ENCODE data around the gene CILP2.

Gene CILP2

GRCh38 chr19:19540715-19541515 lies 2.9 kb downstream of the CILP2 start:
- peak; percentile 76 for DNase-seq (ENCODE audit: insufficient read length)
- no peak for TF ChIP-seq TAF1 (IDR thresholded peaks at IDR 0.05; ENCODE audit: borderline replicate concordance, low read depth, low read length)
- no peak for TF ChIP-seq POLR2AphosphoS5 (IDR thresholded peaks at IDR 0.05; ENCODE audit: low read depth, low read length)
- TF ChIP-seq POLR2A (IDR thresholded peaks at IDR 0.05; ENCODE audit: low read depth, low read length) = no peak
- FAIRE-seq = peak; percentile 78

GRCh38 chr19:19541616-19542015 lies 3.6 kb downstream of the CILP2 start:
- no peak for FAIRE-seq
- DNase-seq (ENCODE audit: insufficient read length) = no peak
- TF ChIP-seq POLR2A (IDR thresholded peaks at IDR 0.05; ENCODE audit: low read depth, low read length) (no peak), POLR2AphosphoS5 (IDR thresholded peaks at IDR 0.05; ENCODE audit: low read depth, low read length) (no peak)

- no peak for DNase-seq (ENCODE audit: insufficient read length)
- TF ChIP-seq POLR2AphosphoS5 (IDR thresholded peaks at IDR 0.05; ENCODE audit: low read depth, low read length) (no peak), POLR2A (IDR thresholded peaks at IDR 0.05; ENCODE audit: low read depth, low read length) (no peak), TAF1 (IDR thresholded peaks at IDR 0.05; ENCODE audit: borderline replicate concordance, low read depth, low read length) (no peak)
- no peak for FAIRE-seq
Observed at GRCh38 chr19:19542507-19542906, 4.4 kb downstream of the CILP2 start.

- TF ChIP-seq TAF1 (IDR thresholded peaks at IDR 0.05; ENCODE audit: borderline replicate concordance, low read depth, low read length) (no peak), POLR2AphosphoS5 (IDR thresholded peaks at IDR 0.05; ENCODE audit: low read depth, low read length) (no peak), POLR2A (IDR thresholded peaks at IDR 0.05; ENCODE audit: low read depth, low read length) (no peak)
- no peak for FAIRE-seq
Observed at GRCh38 chr19:19543101-19543500, 5.0 kb downstream of the CILP2 start.

GRCh38 chr19:19543640-19544039 lies 5.6 kb downstream of the CILP2 start:
- no peak for FAIRE-seq
- DNase-seq (ENCODE audit: insufficient read length) = no peak
- TF ChIP-seq POLR2A (IDR thresholded peaks at IDR 0.05; ENCODE audit: low read depth, low read length) = no peak
- TF ChIP-seq POLR2AphosphoS5 (IDR thresholded peaks at IDR 0.05; ENCODE audit: low read depth, low read length) = no peak
- TF ChIP-seq TAF1 (IDR thresholded peaks at IDR 0.05; ENCODE audit: borderline replicate concordance, low read depth, low read length) = no peak

More at GRCh38 chr19:19543101-19543500, 5.0 kb downstream of the CILP2 start:
- DNase-seq (ENCODE audit: insufficient read length) = no peak

- FAIRE-seq (no peak), DNase-seq (ENCODE audit: insufficient read length) (no peak)
- TF ChIP-seq POLR2AphosphoS5 (IDR thresholded peaks at IDR 0.05; ENCODE audit: low read depth, low read length) (no peak), POLR2A (IDR thresholded peaks at IDR 0.05; ENCODE audit: low read depth, low read length) (no peak), TAF1 (IDR thresholded peaks at IDR 0.05; ENCODE audit: borderline replicate concordance, low read depth, low read length) (no peak)
Observed at GRCh38 chr19:19544257-19544953, 6.3 kb downstream of the CILP2 start.

- no peak for FAIRE-seq
- DNase-seq (ENCODE audit: insufficient read length) = no peak
- TF ChIP-seq TAF1 (IDR thresholded peaks at IDR 0.05; ENCODE audit: borderline replicate concordance, low read depth, low read length) = no peak
- no peak for TF ChIP-seq POLR2AphosphoS5 (IDR thresholded peaks at IDR 0.05; ENCODE audit: low read depth, low read length)
- TF ChIP-seq POLR2A (IDR thresholded peaks at IDR 0.05; ENCODE audit: low read depth, low read length) = no peak
Observed at GRCh38 chr19:19544954-19545591, 7.0 kb downstream of the CILP2 start.

- no peak for TF ChIP-seq POLR2AphosphoS5 (IDR thresholded peaks at IDR 0.05; ENCODE audit: low read depth, low read length)
- no peak for TF ChIP-seq POLR2A (IDR thresholded peaks at IDR 0.05; ENCODE audit: low read depth, low read length)
- TF ChIP-seq TAF1 (IDR thresholded peaks at IDR 0.05; ENCODE audit: borderline replicate concordance, low read depth, low read length) = no peak
- DNase-seq (ENCODE audit: insufficient read length) = no peak
- FAIRE-seq = no peak
Observed at GRCh38 chr19:19545707-19546106, 7.6 kb downstream of the CILP2 start.

- FAIRE-seq = no peak
- DNase-seq (ENCODE audit: insufficient read length) = no peak
- TF ChIP-seq TAF1 (IDR thresholded peaks at IDR 0.05; ENCODE audit: borderline replicate concordance, low read depth, low read length) (no peak), POLR2A (IDR thresholded peaks at IDR 0.05; ENCODE audit: low read depth, low read length) (no peak), POLR2AphosphoS5 (IDR thresholded peaks at IDR 0.05; ENCODE audit: low read depth, low read length) (no peak)
Observed at GRCh38 chr19:19546751-19547162, 8.7 kb downstream of the CILP2 start.

GRCh38 chr19:19547674-19548336 lies 9.7 kb downstream of the CILP2 start:
- DNase-seq (ENCODE audit: insufficient read length) (no peak), FAIRE-seq (no peak)
- no peak for TF ChIP-seq POLR2A (IDR thresholded peaks at IDR 0.05; ENCODE audit: low read depth, low read length)

All from GM12892 (cell line).